HepG2 (cell line): ENCODE data around the gene TM4SF5. TPM values are rescaled to one million over a fixed set of nuclear protein-coding genes. Genes with fewer than 3 reads are reported as not detected.

Experiments used
- NFE2L1 ChIP-seq: sonication (generic); formaldehyde crosslinking; IDR thresholded peaks from 2 replicates; pipeline ENCODE4 v1.4.0; 2020; ENCODE audit warnings: missing genetic modification reagents, mild to moderate bottlenecking, borderline replicate concordance
- RBM22 ChIP-seq: fragments of 200-400 bp; formaldehyde crosslinking; optimal IDR thresholded peaks from 2 replicates; pipeline ENCODE3; 2017; ENCODE audit warnings: mild to moderate bottlenecking, low read length, moderate library complexity
- SALL2 ChIP-seq: sonication (generic); formaldehyde crosslinking; IDR thresholded peaks from 2 replicates; pipeline ENCODE4 v1.8.1; 2023; ENCODE audit warnings: mild to moderate bottlenecking, missing genetic modification reagents, inconsistent platforms
- SMC3 ChIP-seq: IDR thresholded peaks from 2 replicates; pipeline ENCODE4 v1.6.1; 2011; ENCODE audit warnings: low read length, improper control_type of control experiment
- SNAI1 ChIP-seq: sonication (generic); formaldehyde crosslinking; IDR thresholded peaks from 2 replicates; pipeline ENCODE4 v1.5.0; 2020; ENCODE audit warnings: mild to moderate bottlenecking, missing genetic modification reagents, borderline replicate concordance
- SNRNP70 ChIP-seq: fragments of 200-400 bp; formaldehyde crosslinking; IDR thresholded peaks from 2 replicates; pipeline ENCODE4 v1.6.1; 2017; ENCODE audit warnings: mild to moderate bottlenecking, low read depth, low read length, moderate library complexity
- TMF1 ChIP-seq: sonication (generic); formaldehyde crosslinking; IDR thresholded peaks from 2 replicates; pipeline ENCODE4 v1.8.1; 2022; ENCODE audit warnings: low read depth, missing genetic modification reagents
- XRCC5 ChIP-seq: fragments of 200-400 bp; formaldehyde crosslinking; optimal IDR thresholded peaks from 2 replicates; pipeline ENCODE3; 2017; ENCODE audit warnings: mild to moderate bottlenecking, low read length
- ZC3H4 ChIP-seq: sonication (generic); formaldehyde crosslinking; IDR thresholded peaks from 2 replicates; pipeline ENCODE4 v1.4.0; 2020; ENCODE audit warnings: missing genetic modification reagents, borderline replicate concordance
- ZNF281 ChIP-seq: sonication (generic); formaldehyde crosslinking; IDR thresholded peaks from 2 replicates; pipeline ENCODE4 v1.4.0; 2020; ENCODE audit warnings: missing genetic modification reagents, borderline replicate concordance
- ZNF646 ChIP-seq: sonication (generic); formaldehyde crosslinking; IDR thresholded peaks from 2 replicates; pipeline ENCODE4 v1.9.0; 2021; ENCODE audit warnings: mild to moderate bottlenecking, missing genetic modification reagents
- ZNF841 ChIP-seq: sonication (generic); formaldehyde crosslinking; IDR thresholded peaks from 2 replicates; pipeline ENCODE4 v1.8.1; 2023; ENCODE audit warnings: missing genetic modification reagents, borderline replicate concordance
- polyA plus RNA-seq, 8 experiments: library from polyadenylated mRNA; depleted of rRNA in 3 of 8; stranded (reverse) in 7 of 8; unstranded in 1 of 8; fragments of >200 nt; fragmentation: Illumina TruSeq in 4 of 8; extraction: Trizol in 4 of 8; gene quantifications; 2 replicates each; pipeline versions ENCODE4 v1.2.1 to v1.2.3, GENCODE V29; 2011 to 2016; ENCODE audit warnings: low read depth in 4 of 8, missing spikeins in 1 of 8, mixed read lengths in 1 of 8; ENCODE audit not compliant: insufficient read depth in 1 of 8
- total RNA-seq, 5 experiments: library from RNA; depleted of rRNA; stranded (reverse); fragments of >200 nt; fragmentation: Illumina TruSeq; extraction: Trizol; gene quantifications; 2 replicates each; pipeline ENCODE4 v1.2.3, GENCODE V29; 2016; ENCODE audit warnings: low read depth in 1 of 5
- TF ChIP-seq, protein P1 (sequence below): sonication (generic); formaldehyde crosslinking; IDR thresholded peaks from 2 replicates; pipeline ENCODE4 v1.4.0; 2020; ENCODE audit warnings: missing genetic modification reagents

TM4SF5 gene
- total and polyA plus RNA-seq, 2 of the 13 experiments (the other 11 are each of a cell fraction or from before 2014, with no cell fraction given): 30.1 to 126 TPM

GRCh38 chr17:4788807-4789700, 17.4 kb downstream of the TM4SF5 start, which contains the start of gene GLTPD2 (continued):
- TF ChIP-seq NFE2L1 (CRISPR knock-in tag): no peak
- TF ChIP-seq TMF1 (CRISPR knock-in tag): no peak
- no peak for TF ChIP-seq ZNF841 (CRISPR knock-in tag)
- no peak for TF ChIP-seq SNRNP70
- TF ChIP-seq SALL2 (CRISPR knock-in tag): peak; percentile 11; the same call in 1 of the 2 replicates
- TF ChIP-seq ZNF281: peak; percentile 47; the same call in 1 of the 2 replicates
- TF ChIP-seq ZNF646: no peak
- no peak for TF ChIP-seq ZC3H4 (CRISPR knock-in tag)
- 0 out of 2 replicates have a peak, but pooled peaks have one; percentile 5 for TF ChIP-seq SMC3
- TF ChIP-seq XRCC5: peak; percentile 71
- no peak for TF ChIP-seq RBM22
- TF ChIP-seq, protein P1, sequence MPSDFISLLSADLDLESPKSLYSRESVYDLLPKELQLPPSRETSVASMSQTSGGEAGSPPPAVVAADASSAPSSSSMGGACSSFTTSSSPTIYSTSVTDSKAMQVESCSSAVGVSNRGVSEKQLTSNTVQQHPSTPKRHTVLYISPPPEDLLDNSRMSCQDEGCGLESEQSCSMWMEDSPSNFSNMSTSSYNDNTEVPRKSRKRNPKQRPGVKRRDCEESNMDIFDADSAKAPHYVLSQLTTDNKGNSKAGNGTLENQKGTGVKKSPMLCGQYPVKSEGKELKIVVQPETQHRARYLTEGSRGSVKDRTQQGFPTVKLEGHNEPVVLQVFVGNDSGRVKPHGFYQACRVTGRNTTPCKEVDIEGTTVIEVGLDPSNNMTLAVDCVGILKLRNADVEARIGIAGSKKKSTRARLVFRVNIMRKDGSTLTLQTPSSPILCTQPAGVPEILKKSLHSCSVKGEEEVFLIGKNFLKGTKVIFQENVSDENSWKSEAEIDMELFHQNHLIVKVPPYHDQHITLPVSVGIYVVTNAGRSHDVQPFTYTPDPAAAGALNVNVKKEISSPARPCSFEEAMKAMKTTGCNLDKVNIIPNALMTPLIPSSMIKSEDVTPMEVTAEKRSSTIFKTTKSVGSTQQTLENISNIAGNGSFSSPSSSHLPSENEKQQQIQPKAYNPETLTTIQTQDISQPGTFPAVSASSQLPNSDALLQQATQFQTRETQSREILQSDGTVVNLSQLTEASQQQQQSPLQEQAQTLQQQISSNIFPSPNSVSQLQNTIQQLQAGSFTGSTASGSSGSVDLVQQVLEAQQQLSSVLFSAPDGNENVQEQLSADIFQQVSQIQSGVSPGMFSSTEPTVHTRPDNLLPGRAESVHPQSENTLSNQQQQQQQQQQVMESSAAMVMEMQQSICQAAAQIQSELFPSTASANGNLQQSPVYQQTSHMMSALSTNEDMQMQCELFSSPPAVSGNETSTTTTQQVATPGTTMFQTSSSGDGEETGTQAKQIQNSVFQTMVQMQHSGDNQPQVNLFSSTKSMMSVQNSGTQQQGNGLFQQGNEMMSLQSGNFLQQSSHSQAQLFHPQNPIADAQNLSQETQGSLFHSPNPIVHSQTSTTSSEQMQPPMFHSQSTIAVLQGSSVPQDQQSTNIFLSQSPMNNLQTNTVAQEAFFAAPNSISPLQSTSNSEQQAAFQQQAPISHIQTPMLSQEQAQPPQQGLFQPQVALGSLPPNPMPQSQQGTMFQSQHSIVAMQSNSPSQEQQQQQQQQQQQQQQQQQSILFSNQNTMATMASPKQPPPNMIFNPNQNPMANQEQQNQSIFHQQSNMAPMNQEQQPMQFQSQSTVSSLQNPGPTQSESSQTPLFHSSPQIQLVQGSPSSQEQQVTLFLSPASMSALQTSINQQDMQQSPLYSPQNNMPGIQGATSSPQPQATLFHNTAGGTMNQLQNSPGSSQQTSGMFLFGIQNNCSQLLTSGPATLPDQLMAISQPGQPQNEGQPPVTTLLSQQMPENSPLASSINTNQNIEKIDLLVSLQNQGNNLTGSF (CRISPR knock-in tag): no peak; the same call in 1 of the 2 replicates
- no peak for TF ChIP-seq SNAI1 (CRISPR knock-in tag)
